Measurements from ENCODE around the gene RAPGEF5. TPM values are rescaled to one million over a fixed set of nuclear protein-coding genes. Genes with fewer than 3 reads are reported as not detected.

The RAPGEF5 gene
- total RNA-seq, 1 donor from 2014 or later = 1.1 TPM

DNA sequence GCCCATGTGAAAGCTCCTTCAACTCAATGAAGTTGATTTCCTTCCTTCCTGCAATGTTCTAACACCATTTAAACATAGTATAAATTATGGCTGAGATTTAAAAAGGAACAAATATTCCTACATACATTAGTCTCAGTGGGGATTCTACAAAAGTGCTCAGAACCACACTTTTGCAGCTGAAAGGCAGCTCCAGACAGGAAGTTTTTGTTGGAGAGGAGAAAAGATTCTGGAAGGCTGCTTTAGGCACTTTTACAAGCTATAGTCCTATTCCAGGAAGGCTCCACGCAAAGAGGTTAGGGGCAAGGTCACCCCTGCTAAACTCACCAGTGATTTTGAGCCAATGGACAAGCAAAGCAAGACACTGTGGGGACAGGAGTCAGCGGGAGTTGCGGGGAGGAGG is 232.0 kb downstream of the RAPGEF5 start:
- no peak for DNase-seq (ENCODE audit: low read depth)
- Histone ChIP-seq H3K4me3 (ENCODE audit: low read depth, low read length) (no peak overlapping the region), H3K27me3 (ENCODE audit: control insufficient read depth, insufficient read depth, low read length) (no peaks in the 10 kb centered on the region), H3K36me3 (ENCODE audit: control insufficient read depth, insufficient read depth, low read length) (no peaks in the 10 kb centered on the region)
- TF ChIP-seq CTCF (IDR thresholded peaks at IDR 0.05; ENCODE audit: insufficient read depth, low read length, poor library complexity, severe bottlenecking) = no peak

DNA sequence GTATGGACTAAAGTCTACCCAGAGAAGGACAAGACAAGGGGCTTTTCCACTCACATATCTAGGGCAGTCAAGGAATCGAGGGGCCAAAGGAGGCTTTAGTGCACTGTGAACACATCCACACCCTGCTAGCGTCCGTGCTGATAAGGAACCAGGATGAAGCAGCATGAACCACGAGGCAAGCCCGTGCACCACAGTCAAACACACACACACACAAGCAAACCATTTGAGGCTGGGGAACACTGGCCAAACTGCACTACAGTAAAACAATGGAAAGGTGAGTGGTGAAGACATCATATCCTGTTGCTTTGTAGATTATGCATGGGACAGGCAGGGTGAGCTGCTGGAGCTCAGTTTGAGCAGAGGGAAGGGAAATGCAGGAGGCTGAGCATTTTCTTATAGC is 233.8 kb downstream of the RAPGEF5 start:
- H3K36me3 ChIP-seq (ENCODE audit: control insufficient read depth, insufficient read depth, low read length) = no peaks in the 10 kb centered on the region
- no peak for TF ChIP-seq CTCF (IDR thresholded peaks at IDR 0.05; ENCODE audit: insufficient read depth, low read length, poor library complexity, severe bottlenecking)
- H3K27me3 ChIP-seq (ENCODE audit: control insufficient read depth, insufficient read depth, low read length) = no peaks in the 10 kb centered on the region
- H3K4me3 ChIP-seq (ENCODE audit: low read depth, low read length) = no peak overlapping the region
- DNase-seq (ENCODE audit: low read depth) = no peak

GRCh38 chr7:22121702-22122474 is 235.1 kb downstream of the RAPGEF5 start:
- Histone ChIP-seq H3K27me3 (ENCODE audit: control insufficient read depth, insufficient read depth, low read length) (no peaks in the 10 kb centered on the region), H3K4me3 (ENCODE audit: low read depth, low read length) (no peak overlapping the region), H3K36me3 (ENCODE audit: control insufficient read depth, insufficient read depth, low read length) (no peaks in the 10 kb centered on the region)
- no peak for TF ChIP-seq CTCF (IDR thresholded peaks at IDR 0.05; ENCODE audit: insufficient read depth, low read length, poor library complexity, severe bottlenecking)
- no peak for DNase-seq (ENCODE audit: low read depth)

- no peaks in the 10 kb centered on the region for H3K36me3 ChIP-seq (ENCODE audit: control insufficient read depth, insufficient read depth, low read length)
- H3K27me3 ChIP-seq (ENCODE audit: control insufficient read depth, insufficient read depth, low read length) = no peaks in the 10 kb centered on the region
- no peak for DNase-seq (ENCODE audit: low read depth)
- no peak for TF ChIP-seq CTCF (IDR thresholded peaks at IDR 0.05; ENCODE audit: insufficient read depth, low read length, poor library complexity, severe bottlenecking)
- H3K4me3 ChIP-seq (ENCODE audit: low read depth, low read length) = no peak overlapping the region
Measured at GRCh38 chr7:22120391-22121053, 236.4 kb downstream of the RAPGEF5 start.

DNA sequence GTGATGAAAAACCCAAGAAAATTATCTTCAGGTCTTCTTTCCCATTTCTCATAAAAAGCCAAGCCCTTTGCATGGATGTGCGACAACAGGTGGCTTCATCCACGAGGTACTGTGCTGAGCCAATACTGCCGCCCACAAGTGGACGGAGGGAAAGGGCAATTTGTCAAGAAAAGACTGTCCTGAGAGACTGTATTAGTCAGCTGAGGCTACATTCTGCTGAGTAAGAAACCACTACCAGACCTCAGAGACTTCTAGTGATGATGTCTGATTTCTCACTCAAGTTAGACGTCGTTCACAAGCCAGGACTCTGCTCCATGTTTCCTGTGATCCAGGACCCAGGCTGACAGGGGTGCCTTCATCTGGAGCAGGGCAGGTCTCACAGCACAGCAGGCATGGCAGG is 239.7 kb downstream of the RAPGEF5 start:
- DNase-seq (ENCODE audit: low read depth) = no peak

More for the DNA sequence above, 239.7 kb downstream of the RAPGEF5 start:
- Histone ChIP-seq H3K27me3 (ENCODE audit: control insufficient read depth, insufficient read depth, low read length) (no peaks in the 10 kb centered on the region), H3K36me3 (ENCODE audit: control insufficient read depth, insufficient read depth, low read length) (no peaks in the 10 kb centered on the region), H3K4me3 (ENCODE audit: low read depth, low read length) (no peak overlapping the region)
- TF ChIP-seq CTCF (IDR thresholded peaks at IDR 0.05; ENCODE audit: insufficient read depth, low read length, poor library complexity, severe bottlenecking) = no peak
